ACC112 (cell line): ENCODE data around the gene GLRA1.

ENCODE experiments used
- H2AFZ ChIP-seq: fragments of 200-600 bp; sonication (generic); one replicate; pipeline ENCODE4 v1.6.0; 2017; ENCODE audit warnings: antibody characterized with exemption, low read length; ENCODE audit not compliant: unreplicated experiment
- H3K27ac ChIP-seq: fragments of 200-600 bp; sonication (generic); 2 replicates; pipeline ENCODE4 v1.5.1; 2014; ENCODE audit warnings: low read depth, mild to moderate bottlenecking, antibody characterized with exemption, low read length, moderate library complexity
- H3K27me3 ChIP-seq: fragments of 200-600 bp; sonication (generic); 2 replicates; pipeline ENCODE4 v1.6.1; 2014; ENCODE audit warnings: mild to moderate bottlenecking, antibody characterized with exemption, low read length, moderate library complexity, mixed read lengths; ENCODE audit not compliant: insufficient read depth
- H3K36me3 ChIP-seq: fragments of 200-600 bp; sonication (generic); 2 replicates; pipeline ENCODE4 v1.6.1; 2016; ENCODE audit warnings: mild to moderate bottlenecking, antibody characterized with exemption, low read length, moderate library complexity, mixed read lengths; ENCODE audit not compliant: insufficient read depth
- H3K4me1 ChIP-seq: fragments of 200-600 bp; sonication (generic); one replicate; pipeline ENCODE4 v1.6.1; 2016; ENCODE audit warnings: low read length, mixed read lengths; ENCODE audit not compliant: insufficient read depth, unreplicated experiment, control insufficient read depth
- H3K4me3 ChIP-seq: fragments of 200-600 bp; sonication (generic); 2 replicates; pipeline ENCODE4 v1.5.1; 2014; ENCODE audit warnings: mild to moderate bottlenecking, low read depth, low read length
- H3K79me2 ChIP-seq: fragments of 200-600 bp; sonication (generic); one replicate; pipeline ENCODE4 v1.6.0; 2016; ENCODE audit warnings: low read length; ENCODE audit not compliant: control insufficient read depth, unreplicated experiment, insufficient read depth

GLRA1 gene

GRCh38 chr5:151822141-151822540, 102.5 kb downstream of the GLRA1 start:
- no peaks in the 10 kb centered on the region for H3K4me1 ChIP-seq
- H3K27me3 ChIP-seq, result no peaks in the 10 kb centered on the region
- no peak overlapping the region for H3K4me3 ChIP-seq
- no peak overlapping the region for H2AFZ ChIP-seq
- no peaks in the 10 kb centered on the region for H3K79me2 ChIP-seq
- no peaks in the 10 kb centered on the region for H3K36me3 ChIP-seq
- H3K27ac ChIP-seq, result no peak overlapping the region

- Histone ChIP-seq H3K36me3 (no peaks in the 10 kb centered on the region), H3K4me3 (no peak overlapping the region), H3K27me3 (no peaks in the 10 kb centered on the region), H3K27ac (no peak overlapping the region), H3K4me1 (no peaks in the 10 kb centered on the region), H3K79me2 (no peaks in the 10 kb centered on the region), H2AFZ (no peak overlapping the region)
Observed at GRCh38 chr5:151820903-151821302, 103.7 kb downstream of the GLRA1 start.

GRCh38 chr5:151820271-151820670, 104.4 kb downstream of the GLRA1 start:
- Histone ChIP-seq H3K36me3 (no peaks in the 10 kb centered on the region), H3K27ac (no peak overlapping the region), H3K27me3 (no peaks in the 10 kb centered on the region), H3K4me1 (no peaks in the 10 kb centered on the region), H3K4me3 (no peak overlapping the region), H2AFZ (no peak overlapping the region), H3K79me2 (no peaks in the 10 kb centered on the region)

- no peaks in the 10 kb centered on the region for H3K4me1 ChIP-seq
- no peaks in the 10 kb centered on the region for H3K79me2 ChIP-seq
- H3K36me3 ChIP-seq, result no peaks in the 10 kb centered on the region
- no peak overlapping the region for H3K4me3 ChIP-seq
- no peak overlapping the region for H3K27ac ChIP-seq
- no peaks in the 10 kb centered on the region for H3K27me3 ChIP-seq
- no peak overlapping the region for H2AFZ ChIP-seq
Observed at GRCh38 chr5:151819830-151820229, 104.8 kb downstream of the GLRA1 start.

- no peak overlapping the region for H3K4me3 ChIP-seq
- H3K36me3 ChIP-seq, result peaks cover 41% of the 10 kb centered on the region
- no peak overlapping the region for H3K27ac ChIP-seq
- H2AFZ ChIP-seq, result no peak overlapping the region
- H3K27me3 ChIP-seq, result no peaks in the 10 kb centered on the region
- H3K4me1 ChIP-seq, result peaks cover 17% of the 10 kb centered on the region
- peaks cover 3% of the 10 kb centered on the region for H3K79me2 ChIP-seq
Observed at GRCh38 chr5:151815051-151815450, 109.6 kb downstream of the GLRA1 start.

GRCh38 chr5:151812757-151813309, 111.8 kb downstream of the GLRA1 start:
- Histone ChIP-seq H3K27me3 (no peaks in the 10 kb centered on the region), H3K36me3 (peaks cover 60% of the 10 kb centered on the region)

GRCh38 chr5:151811593-151812321, 112.9 kb downstream of the GLRA1 start:
- Histone ChIP-seq H3K27me3 (no peaks in the 10 kb centered on the region), H3K4me3 (no peak overlapping the region), H3K4me1 (peaks cover 27% of the 10 kb centered on the region), H3K79me2 (peaks cover 22% of the 10 kb centered on the region), H3K36me3 (peaks cover 61% of the 10 kb centered on the region), H3K27ac (no peak overlapping the region), H2AFZ (no peak overlapping the region)

More at GRCh38 chr5:151812757-151813309, 111.8 kb downstream of the GLRA1 start:
- Histone ChIP-seq H3K79me2 (peaks cover 14% of the 10 kb centered on the region), H2AFZ (no peak overlapping the region), H3K4me1 (peaks cover 27% of the 10 kb centered on the region), H3K27ac (no peak overlapping the region), H3K4me3 (no peak overlapping the region)

- Histone ChIP-seq H2AFZ (no peak overlapping the region), H3K4me3 (no peak overlapping the region), H3K79me2 (peaks cover 30% of the 10 kb centered on the region), H3K4me1 (peaks cover 33% of the 10 kb centered on the region), H3K27me3 (no peaks in the 10 kb centered on the region), H3K36me3 (peaks cover 66% of the 10 kb centered on the region), H3K27ac (no peak overlapping the region)
Observed at GRCh38 chr5:151810897-151811296, 113.8 kb downstream of the GLRA1 start.

- Histone ChIP-seq H3K4me3 (no peak overlapping the region), H3K36me3 (peaks cover 66% of the 10 kb centered on the region), H3K79me2 (peaks cover 33% of the 10 kb centered on the region), H2AFZ (no peak overlapping the region), H3K4me1 (peaks cover 38% of the 10 kb centered on the region), H3K27me3 (no peaks in the 10 kb centered on the region), H3K27ac (no peak overlapping the region)
Observed at GRCh38 chr5:151810449-151810848, 114.2 kb downstream of the GLRA1 start.

- H3K79me2 ChIP-seq, result peaks cover 46% of the 10 kb centered on the region
- H3K27ac ChIP-seq, result no peak overlapping the region
- H3K36me3 ChIP-seq, result peaks cover 64% of the 10 kb centered on the region
- no peaks in the 10 kb centered on the region for H3K27me3 ChIP-seq
- peaks cover 54% of the 10 kb centered on the region for H3K4me1 ChIP-seq
- no peak overlapping the region for H3K4me3 ChIP-seq
- no peak overlapping the region for H2AFZ ChIP-seq
Observed at GRCh38 chr5:151808451-151809169, 116.0 kb downstream of the GLRA1 start.
